HEK293 (cell line): ENCODE measurements around the gene SERPINA10.

Experiments
- ZNF571 ChIP-seq: fragments of 450-650 bp; formaldehyde crosslinking; IDR thresholded peaks from 2 replicates; pipeline ENCODE4 v1.5.0; 2017; ENCODE audit warnings: missing biosample characterization, missing genetic modification characterization
- ZSCAN5A ChIP-seq: fragments of 450-650 bp; formaldehyde crosslinking; IDR thresholded peaks from 2 replicates; pipeline ENCODE4 v1.5.1; 2016; ENCODE audit warnings: missing biosample characterization, missing genetic modification characterization

GRCh38 chr14:94322648-94323570, 29.8 kb upstream of the SERPINA10 start, which contains the start of gene SERPINA6:
- TF ChIP-seq ZNF571 (tag by site-specific recombination): no peak
- no peak for TF ChIP-seq ZSCAN5A (tag by site-specific recombination)
